AG04450 (cell line): ENCODE data around the gene SLC1A3. TPM values are rescaled to one million over a fixed set of nuclear protein-coding genes. Genes with fewer than 3 reads are reported as not detected.

Experiments used
- CTCF ChIA-PET: fragments of 300-600, 350-600 bp; formaldehyde crosslinking; extraction: SDS; loops from one replicate; lab custom pipeline; 2022; ENCODE audit warnings: antibody characterized with exemption, inconsistent platforms; lab: Charles Lee
- POLR2A ChIA-PET: fragments of 350-600 bp; formaldehyde crosslinking; extraction: SDS; loops from one replicate; lab custom pipeline; 2021; ENCODE audit warnings: antibody characterized with exemption, inconsistent platforms; lab: Yijun Ruan, JAX
- DNase-seq: peaks from one replicate; pipeline ENCODE4 v3.0.0-alpha.2; 2011; ENCODE audit warnings: low read depth, low spot score
- H3K27ac ChIP-seq: one replicate; pipeline ENCODE4 v1.5.1; 2012; ENCODE audit warnings: low read depth, low read length, control low read depth
- H3K27me3 ChIP-seq: one replicate; pipeline ENCODE4 v1.6.0; 2012; ENCODE audit warnings: low read length; ENCODE audit not compliant: control insufficient read depth, insufficient read depth
- H3K4me3 ChIP-seq: 2 replicates; pipeline ENCODE4 v1.5.1; 2011; ENCODE audit warnings: mild to moderate bottlenecking, low read depth, low read length, control low read depth
- H3K9me3 ChIP-seq: 2 replicates; pipeline ENCODE4 v1.5.1; 2012; ENCODE audit warnings: low read length; ENCODE audit not compliant: control insufficient read depth, insufficient read depth
- CTCF ChIP-seq: IDR thresholded peaks from 2 replicates; pipeline ENCODE4 v1.5.1; 2011; ENCODE audit warnings: low read depth, low read length, control low read depth, inconsistent platforms
- polyA plus RNA-seq: library from polyadenylated mRNA; depleted of rRNA; stranded (reverse); fragments of >200 nt; gene quantifications from 2 replicates; pipeline ENCODE4 v1.2.3, GENCODE V29; 2011

The SLC1A3 gene
- polyA plus RNA-seq, 1 experiment: 2.2 TPM

- H3K4me3 ChIP-seq: no peak overlapping the region
- POLR2A ChIA-PET: no interaction called here
- DNase-seq: no peak
- TF ChIP-seq CTCF: no peak
- CTCF ChIA-PET: interaction anchor here (0.7 to 3.1 kb wide), 5 partner anchors 9 to 493 kb away, joined by 3 to 8 read pairs (median 3); no protein-coding TSS in a partner anchor
- H3K27me3 ChIP-seq: no peaks in the 10 kb centered on the region
- H3K9me3 ChIP-seq: no peaks in the 10 kb centered on the region
- H3K27ac ChIP-seq: no peak overlapping the region
These were observed 80.5 kb downstream of the SLC1A3 start for GRCh38 chr5:36686881-36687280.

GRCh38 chr5:36688722-36689121 lies 82.3 kb downstream of the SLC1A3 start:
- POLR2A ChIA-PET: no interaction called here
- Histone ChIP-seq H3K27ac (no peak overlapping the region), H3K27me3 (no peaks in the 10 kb centered on the region), H3K4me3 (no peak overlapping the region), H3K9me3 (no peaks in the 10 kb centered on the region)
- DNase-seq: no peak
- CTCF ChIA-PET: interaction anchor here (0.6 to 3.1 kb wide), 8 partner anchors 12 to 1888 kb away, joined by 3 to 8 read pairs (median 3); no protein-coding TSS in a partner anchor
- peak; percentile 37; the same call in 1 of the 2 replicates for TF ChIP-seq CTCF

GRCh38 chr5:36689225-36689624 lies 82.8 kb downstream of the SLC1A3 start:
- Histone ChIP-seq H3K4me3 (no peak overlapping the region), H3K27me3 (no peaks in the 10 kb centered on the region), H3K27ac (no peak overlapping the region), H3K9me3 (no peaks in the 10 kb centered on the region)
- ChIA-PET POLR2A (no interaction called here), CTCF (interaction anchor here (0.6 to 7.9 kb wide), 14 partner anchors 11 to 1887 kb away, joined by 3 to 165 read pairs (median 4); no protein-coding TSS in a partner anchor)
- TF ChIP-seq CTCF: no peak
- DNase-seq: no peak

- TF ChIP-seq CTCF: peak; percentile 97
- Histone ChIP-seq H3K9me3 (no peaks in the 10 kb centered on the region), H3K4me3 (peak overlapping the region; percentile 64), H3K27ac (no peak overlapping the region), H3K27me3 (no peaks in the 10 kb centered on the region)
- ChIA-PET CTCF (interaction anchor here (0.6 to 7.9 kb wide), 33 partner anchors 10 to 489 kb away, joined by 3 to 165 read pairs (median 5); partner anchors contain the start of gene NADK2), POLR2A (no interaction called here)
- DNase-seq: peak; percentile 33
These were observed 83.9 kb downstream of the SLC1A3 start for GRCh38 chr5:36690041-36690961.

GRCh38 chr5:36691226-36691625 lies 84.8 kb downstream of the SLC1A3 start:
- ChIA-PET POLR2A (no interaction called here), CTCF (interaction anchor here (0.8 to 7.9 kb wide), 16 partner anchors 9 to 490 kb away, joined by 3 to 165 read pairs (median 6); partner anchors contain the start of gene NADK2)
- no peak overlapping the region for H3K27ac ChIP-seq
- H3K27me3 ChIP-seq: no peaks in the 10 kb centered on the region
- no peak overlapping the region for H3K4me3 ChIP-seq
- no peak for TF ChIP-seq CTCF
- DNase-seq: no peak
- no peaks in the 10 kb centered on the region for H3K9me3 ChIP-seq
